ENCODE measurements around the gene RFX5.

- TF ChIP-seq POLR2AphosphoS5 (IDR thresholded peaks at IDR 0.05; ENCODE audit: low read depth, low read length): no peak
- TF ChIP-seq POLR2A (IDR thresholded peaks at IDR 0.05; ENCODE audit: low read depth, low read length): no peak
- TF ChIP-seq TAF1 (IDR thresholded peaks at IDR 0.05; ENCODE audit: borderline replicate concordance, low read depth, low read length): no peak
These were observed 2.8 kb downstream of the RFX5 start for GRCh38 chr1:151344291-151344690.
